ENCODE results near the gene HLTF.

- TF ChIP-seq CREB1 (CRISPR knock-in tag; IDR thresholded peaks at IDR 0.05; ENCODE audit: low read depth) (no peak), EZH2 (IDR thresholded peaks at IDR 0.05; ENCODE audit: low read depth, unreplicated experiment) (no peak), POLR2AphosphoS5 (IDR thresholded peaks at IDR 0.05; ENCODE audit: low read depth) (no peak), JUNB (IDR thresholded peaks at IDR 0.05; ENCODE audit: unreplicated experiment) (no peak), STAT1 (IDR thresholded peaks at IDR 0.05; ENCODE audit: unreplicated experiment) (no peak), EZH2phosphoT487 (IDR thresholded peaks at IDR 0.05; ENCODE audit: unreplicated experiment) (no peak), ZNF462 (CRISPR knock-in tag; IDR thresholded peaks at IDR 0.05) (no peak)
- TF ChIP-seq, protein P1, sequence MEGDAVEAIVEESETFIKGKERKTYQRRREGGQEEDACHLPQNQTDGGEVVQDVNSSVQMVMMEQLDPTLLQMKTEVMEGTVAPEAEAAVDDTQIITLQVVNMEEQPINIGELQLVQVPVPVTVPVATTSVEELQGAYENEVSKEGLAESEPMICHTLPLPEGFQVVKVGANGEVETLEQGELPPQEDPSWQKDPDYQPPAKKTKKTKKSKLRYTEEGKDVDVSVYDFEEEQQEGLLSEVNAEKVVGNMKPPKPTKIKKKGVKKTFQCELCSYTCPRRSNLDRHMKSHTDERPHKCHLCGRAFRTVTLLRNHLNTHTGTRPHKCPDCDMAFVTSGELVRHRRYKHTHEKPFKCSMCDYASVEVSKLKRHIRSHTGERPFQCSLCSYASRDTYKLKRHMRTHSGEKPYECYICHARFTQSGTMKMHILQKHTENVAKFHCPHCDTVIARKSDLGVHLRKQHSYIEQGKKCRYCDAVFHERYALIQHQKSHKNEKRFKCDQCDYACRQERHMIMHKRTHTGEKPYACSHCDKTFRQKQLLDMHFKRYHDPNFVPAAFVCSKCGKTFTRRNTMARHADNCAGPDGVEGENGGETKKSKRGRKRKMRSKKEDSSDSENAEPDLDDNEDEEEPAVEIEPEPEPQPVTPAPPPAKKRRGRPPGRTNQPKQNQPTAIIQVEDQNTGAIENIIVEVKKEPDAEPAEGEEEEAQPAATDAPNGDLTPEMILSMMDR (conservative IDR thresholded peaks at IDR 0.05; ENCODE audit: low read depth in 2 of 2) = no peak
- TF ChIP-seq, protein P2, sequence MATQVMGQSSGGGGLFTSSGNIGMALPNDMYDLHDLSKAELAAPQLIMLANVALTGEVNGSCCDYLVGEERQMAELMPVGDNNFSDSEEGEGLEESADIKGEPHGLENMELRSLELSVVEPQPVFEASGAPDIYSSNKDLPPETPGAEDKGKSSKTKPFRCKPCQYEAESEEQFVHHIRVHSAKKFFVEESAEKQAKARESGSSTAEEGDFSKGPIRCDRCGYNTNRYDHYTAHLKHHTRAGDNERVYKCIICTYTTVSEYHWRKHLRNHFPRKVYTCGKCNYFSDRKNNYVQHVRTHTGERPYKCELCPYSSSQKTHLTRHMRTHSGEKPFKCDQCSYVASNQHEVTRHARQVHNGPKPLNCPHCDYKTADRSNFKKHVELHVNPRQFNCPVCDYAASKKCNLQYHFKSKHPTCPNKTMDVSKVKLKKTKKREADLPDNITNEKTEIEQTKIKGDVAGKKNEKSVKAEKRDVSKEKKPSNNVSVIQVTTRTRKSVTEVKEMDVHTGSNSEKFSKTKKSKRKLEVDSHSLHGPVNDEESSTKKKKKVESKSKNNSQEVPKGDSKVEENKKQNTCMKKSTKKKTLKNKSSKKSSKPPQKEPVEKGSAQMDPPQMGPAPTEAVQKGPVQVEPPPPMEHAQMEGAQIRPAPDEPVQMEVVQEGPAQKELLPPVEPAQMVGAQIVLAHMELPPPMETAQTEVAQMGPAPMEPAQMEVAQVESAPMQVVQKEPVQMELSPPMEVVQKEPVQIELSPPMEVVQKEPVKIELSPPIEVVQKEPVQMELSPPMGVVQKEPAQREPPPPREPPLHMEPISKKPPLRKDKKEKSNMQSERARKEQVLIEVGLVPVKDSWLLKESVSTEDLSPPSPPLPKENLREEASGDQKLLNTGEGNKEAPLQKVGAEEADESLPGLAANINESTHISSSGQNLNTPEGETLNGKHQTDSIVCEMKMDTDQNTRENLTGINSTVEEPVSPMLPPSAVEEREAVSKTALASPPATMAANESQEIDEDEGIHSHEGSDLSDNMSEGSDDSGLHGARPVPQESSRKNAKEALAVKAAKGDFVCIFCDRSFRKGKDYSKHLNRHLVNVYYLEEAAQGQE (IDR thresholded peaks at IDR 0.05; ENCODE audit: unreplicated experiment) = no peak
- TF ChIP-seq, protein P3, sequence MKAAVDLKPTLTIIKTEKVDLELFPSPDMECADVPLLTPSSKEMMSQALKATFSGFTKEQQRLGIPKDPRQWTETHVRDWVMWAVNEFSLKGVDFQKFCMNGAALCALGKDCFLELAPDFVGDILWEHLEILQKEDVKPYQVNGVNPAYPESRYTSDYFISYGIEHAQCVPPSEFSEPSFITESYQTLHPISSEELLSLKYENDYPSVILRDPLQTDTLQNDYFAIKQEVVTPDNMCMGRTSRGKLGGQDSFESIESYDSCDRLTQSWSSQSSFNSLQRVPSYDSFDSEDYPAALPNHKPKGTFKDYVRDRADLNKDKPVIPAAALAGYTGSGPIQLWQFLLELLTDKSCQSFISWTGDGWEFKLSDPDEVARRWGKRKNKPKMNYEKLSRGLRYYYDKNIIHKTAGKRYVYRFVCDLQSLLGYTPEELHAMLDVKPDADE (IDR thresholded peaks at IDR 0.05) = no peak
These were observed 14.8 kb upstream of the HLTF start for GRCh38 chr3:149101154-149101553.

All from GM23338 (cell line).